ENCODE measurements around the gene CHMP4A. TPM values are rescaled to one million over a fixed set of nuclear protein-coding genes. Genes with fewer than 3 reads are reported as not detected.

CHMP4A gene
- total and polyA plus RNA-seq, 2 experiments from 2014 or later: 31.0 to 51.1 TPM

DNA sequence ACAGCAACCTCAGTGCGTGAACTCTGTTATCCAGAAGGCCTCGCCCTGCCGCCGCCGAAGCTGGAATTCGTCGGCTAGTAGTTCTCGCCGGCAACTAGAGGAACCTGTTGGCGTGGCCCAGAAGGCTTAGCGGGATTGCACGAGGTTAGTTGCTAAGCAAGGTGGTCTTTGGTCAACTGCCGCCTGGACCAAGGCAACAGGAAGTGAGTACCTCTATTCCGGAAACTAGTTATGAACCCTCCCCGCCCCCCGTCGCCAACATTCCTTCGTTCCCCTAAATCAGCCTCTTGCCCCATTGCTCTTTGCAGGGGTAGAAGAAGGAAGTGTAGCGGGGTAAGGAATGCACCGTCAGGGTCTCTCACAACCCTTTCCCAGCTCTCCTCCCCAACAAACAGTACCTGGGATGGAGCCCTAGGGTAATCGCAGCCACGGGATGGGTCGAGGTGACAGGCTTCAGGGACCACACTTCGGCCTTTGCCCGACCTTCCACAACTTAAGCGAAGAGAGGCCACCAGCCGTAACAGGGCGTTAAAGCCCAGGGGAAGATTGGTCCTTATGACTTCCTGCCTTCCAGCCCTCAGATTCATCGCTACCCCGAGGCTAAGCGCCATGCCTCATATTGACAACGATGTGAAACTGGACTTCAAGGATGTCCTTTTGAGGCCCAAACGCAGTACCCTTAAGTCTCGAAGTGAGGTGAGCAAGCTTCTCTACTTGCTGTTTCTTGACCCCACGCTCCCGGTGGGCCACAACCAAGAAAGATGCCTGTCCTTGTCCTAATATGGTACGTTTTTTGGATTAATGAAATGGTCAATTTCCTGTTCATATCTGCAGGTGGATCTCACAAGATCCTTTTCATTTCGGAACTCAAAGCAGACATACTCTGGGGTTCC, 19.6 kb upstream of the CHMP4A start, which contains the start of gene GMPR2:
Gene GMPR2, plus strand, starts transcription at position 285 of the 893 bp plus-strand sequence. Its CDS starts 325 bp downstream, at position 610.
- Histone ChIP-seq H3K27ac (peak within 1 kb of the TSS; percentile 79), H3K36me3 (peaks cover 16% of the 10 kb centered on the region), H3K4me3 (peak within 1 kb of the TSS; percentile 93), H3K27me3 (no peaks in the 10 kb centered on the region), H3K4me1 (ENCODE audit: low read depth) (peaks cover 7% of the 10 kb centered on the region), H3K9me3 (ENCODE audit: low read depth) (no peaks in the 10 kb centered on the region)
- no peak for DNase-seq (ENCODE audit: low read depth in 1 of 2, low spot score in 1 of 2)
- TF ChIP-seq, protein P1, sequence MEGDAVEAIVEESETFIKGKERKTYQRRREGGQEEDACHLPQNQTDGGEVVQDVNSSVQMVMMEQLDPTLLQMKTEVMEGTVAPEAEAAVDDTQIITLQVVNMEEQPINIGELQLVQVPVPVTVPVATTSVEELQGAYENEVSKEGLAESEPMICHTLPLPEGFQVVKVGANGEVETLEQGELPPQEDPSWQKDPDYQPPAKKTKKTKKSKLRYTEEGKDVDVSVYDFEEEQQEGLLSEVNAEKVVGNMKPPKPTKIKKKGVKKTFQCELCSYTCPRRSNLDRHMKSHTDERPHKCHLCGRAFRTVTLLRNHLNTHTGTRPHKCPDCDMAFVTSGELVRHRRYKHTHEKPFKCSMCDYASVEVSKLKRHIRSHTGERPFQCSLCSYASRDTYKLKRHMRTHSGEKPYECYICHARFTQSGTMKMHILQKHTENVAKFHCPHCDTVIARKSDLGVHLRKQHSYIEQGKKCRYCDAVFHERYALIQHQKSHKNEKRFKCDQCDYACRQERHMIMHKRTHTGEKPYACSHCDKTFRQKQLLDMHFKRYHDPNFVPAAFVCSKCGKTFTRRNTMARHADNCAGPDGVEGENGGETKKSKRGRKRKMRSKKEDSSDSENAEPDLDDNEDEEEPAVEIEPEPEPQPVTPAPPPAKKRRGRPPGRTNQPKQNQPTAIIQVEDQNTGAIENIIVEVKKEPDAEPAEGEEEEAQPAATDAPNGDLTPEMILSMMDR (IDR thresholded peaks at IDR 0.05; ENCODE audit: low read depth, low read length): no peak

- peaks cover 16% of the 10 kb centered on the region for H3K36me3 ChIP-seq
- peak within 1 kb of the TSS; percentile 79 for H3K27ac ChIP-seq
- peak within 1 kb of the TSS; percentile 93 for H3K4me3 ChIP-seq
- H3K4me1 ChIP-seq (ENCODE audit: low read depth): peaks cover 7% of the 10 kb centered on the region
- TF ChIP-seq, protein P1 (IDR thresholded peaks at IDR 0.05; ENCODE audit: low read depth, low read length): no peak
- no peaks in the 10 kb centered on the region for H3K27me3 ChIP-seq
- no peaks in the 10 kb centered on the region for H3K9me3 ChIP-seq (ENCODE audit: low read depth)
- DNase-seq (ENCODE audit: low read depth in 1 of 2, low spot score in 1 of 2): peak; percentile 85 to 98
These were observed 18.9 kb upstream of the CHMP4A start, which contains the start of gene NEDD8 for GRCh38 chr14:24232121-24232644. Gene NEDD8, minus strand, starts transcription at chr14:24232367. Its CDS starts 100 bp downstream, at chr14:24232267.

GRCh38 chr14:24231263-24232120, 18.2 kb upstream of the CHMP4A start:
- H3K4me1 ChIP-seq (ENCODE audit: low read depth): peaks cover 7% of the 10 kb centered on the region
- DNase-seq (ENCODE audit: low read depth in 1 of 2, low spot score in 1 of 2): no peak
- TF ChIP-seq, protein P1 (IDR thresholded peaks at IDR 0.05; ENCODE audit: low read depth, low read length): no peak
- H3K4me3 ChIP-seq: peak overlapping the region; percentile 93
- no peaks in the 10 kb centered on the region for H3K9me3 ChIP-seq (ENCODE audit: low read depth)
- no peaks in the 10 kb centered on the region for H3K27me3 ChIP-seq
- peak overlapping the region; percentile 79 for H3K27ac ChIP-seq
- H3K36me3 ChIP-seq: peaks cover 10% of the 10 kb centered on the region

DNA sequence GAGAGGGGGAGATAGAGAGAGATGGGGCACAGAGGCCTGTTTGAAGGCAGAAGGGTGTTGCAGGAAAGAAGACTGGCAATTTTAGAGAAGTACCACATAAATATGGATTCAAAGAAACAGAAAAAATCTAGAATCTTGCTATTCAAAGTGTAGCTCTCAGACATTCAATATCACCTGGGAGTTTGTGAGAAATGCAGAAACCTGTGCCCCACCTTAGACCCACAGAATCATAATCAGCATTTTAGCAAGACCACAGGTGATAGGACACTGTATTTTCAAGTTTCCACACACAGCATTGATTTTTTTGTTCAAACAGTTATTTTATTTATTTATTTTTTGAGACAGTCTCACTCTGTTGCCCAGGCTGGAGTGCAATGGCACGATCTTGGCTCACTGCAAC, 15.6 kb upstream of the CHMP4A start:
- TF ChIP-seq, protein P1 (IDR thresholded peaks at IDR 0.05; ENCODE audit: low read depth, low read length): no peak
- Histone ChIP-seq H3K4me1 (ENCODE audit: low read depth) (peaks cover 7% of the 10 kb centered on the region), H3K27ac (no peak overlapping the region), H3K36me3 (no peaks in the 10 kb centered on the region), H3K27me3 (no peaks in the 10 kb centered on the region), H3K9me3 (ENCODE audit: low read depth) (no peaks in the 10 kb centered on the region), H3K4me3 (no peak overlapping the region)
- no peak for DNase-seq (ENCODE audit: low read depth in 1 of 2, low spot score in 1 of 2)

DNA sequence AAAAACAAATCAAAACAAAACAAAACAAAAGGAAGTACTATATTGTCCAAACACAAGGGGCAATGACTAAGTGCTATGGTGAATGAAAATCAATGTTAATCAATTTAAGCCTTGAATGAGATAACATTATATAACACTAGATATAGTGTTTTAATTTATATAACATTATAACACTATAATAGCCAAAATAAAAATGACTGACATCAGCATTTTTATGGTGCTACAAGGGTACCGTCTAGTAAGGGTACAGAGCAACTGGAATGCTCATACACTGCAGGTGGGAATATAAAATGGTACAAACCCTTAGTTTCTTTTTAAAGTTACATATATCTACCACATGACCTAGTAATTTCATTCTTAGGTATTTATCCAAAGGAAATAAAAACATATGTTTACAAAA, 13.2 kb upstream of the CHMP4A start:
- DNase-seq (ENCODE audit: low read depth in 1 of 2, low spot score in 1 of 2): no peak
- no peaks in the 10 kb centered on the region for H3K4me1 ChIP-seq (ENCODE audit: low read depth)
- TF ChIP-seq, protein P1 (IDR thresholded peaks at IDR 0.05; ENCODE audit: low read depth, low read length): no peak
- H3K27me3 ChIP-seq: no peaks in the 10 kb centered on the region
- no peaks in the 10 kb centered on the region for H3K36me3 ChIP-seq
- H3K4me3 ChIP-seq: no peak overlapping the region
- no peaks in the 10 kb centered on the region for H3K9me3 ChIP-seq (ENCODE audit: low read depth)
- no peak overlapping the region for H3K27ac ChIP-seq
